Tibial nerve (tissue), 4 donors: ENCODE results near the gene EARS2. TPM values are rescaled to one million over a fixed set of nuclear protein-coding genes. Genes with fewer than 3 reads are reported as not detected.

Experiments used
- DNase-seq, 2 donors: peaks; one replicate each; pipeline ENCODE4 v3.0.0-alpha.2; 2019; ENCODE audit warnings: low spot score in 2 of 2
- H3K27ac ChIP-seq, 4 donors: fragments of 200-600 bp; sonication (generic) in 3 of 4; one replicate each; pipeline ENCODE4 v1.5.1; 2017 to 2019; ENCODE audit warnings: mild to moderate bottlenecking in 1 of 4
- H3K27me3 ChIP-seq, 2 donors: fragments of 200-600 bp; sonication (generic) in 1 of 2; one replicate each; pipeline versions ENCODE4 v1.5.1 to v1.6.0; 2017 to 2019
- H3K36me3 ChIP-seq, 3 donors: fragments of 200-600 bp; sonication (generic); one replicate each; pipeline ENCODE4 v1.5.1; 2018 to 2019
- H3K4me1 ChIP-seq, 4 donors: fragments of 200-600 bp; sonication (generic) in 3 of 4; one replicate each; pipeline ENCODE4 v1.5.1; 2017 to 2019
- H3K4me3 ChIP-seq, 4 donors: fragments of 200-600 bp; sonication (generic) in 3 of 4; one replicate each; pipeline ENCODE4 v1.5.1; 2017 to 2019; ENCODE audit warnings: mild to moderate bottlenecking in 1 of 4, moderate library complexity in 1 of 4
- H3K9me3 ChIP-seq, 4 donors: fragments of 200-600 bp; sonication (generic) in 3 of 4; one replicate each; pipeline ENCODE4 v1.5.1; 2017 to 2019
- EP300 ChIP-seq, 2 donors: sonication (generic); formaldehyde crosslinking; IDR thresholded peaks; one replicate each; pipeline ENCODE4 v1.6.1; 2017; ENCODE audit warnings: antibody characterized with exemption in 2 of 2, mild to moderate bottlenecking in 1 of 2
- POLR2A ChIP-seq, 2 donors: fragments of 450-650 bp; IDR thresholded peaks; one replicate each; pipeline ENCODE4 v1.6.1; 2017; ENCODE audit warnings: antibody characterized with exemption in 2 of 2, mild to moderate bottlenecking in 2 of 2, moderate library complexity in 2 of 2
- WGBS, 2 donors: methylation state at CpG; one replicate each; pipeline ENCODE4 v1.1.5; 2018; 5-methylcytosine and 5-hydroxymethylcytosine counted together
- total RNA-seq, 4 donors: library from RNA; depleted of rRNA; stranded (reverse); fragments of >200 nt; gene quantifications; one replicate each; pipeline ENCODE4 v1.1.0, GENCODE V29; 2016
- TF ChIP-seq, protein P1 (sequence below), 5 experiments: fragments of 200-600 bp in 3 of 5; fragments of 450-650 bp in 2 of 5; sonication (generic) in 3 of 5; IDR thresholded peaks; one replicate each; pipeline ENCODE4 v1.5.1; 2016 to 2019; ENCODE audit warnings: antibody characterized with exemption in 5 of 5, mild to moderate bottlenecking in 3 of 5, moderate library complexity in 2 of 5

The EARS2 gene
- total RNA-seq, 4 donors from 2014 or later = 42.2 to 70.7 (median 57.1) TPM

DNA sequence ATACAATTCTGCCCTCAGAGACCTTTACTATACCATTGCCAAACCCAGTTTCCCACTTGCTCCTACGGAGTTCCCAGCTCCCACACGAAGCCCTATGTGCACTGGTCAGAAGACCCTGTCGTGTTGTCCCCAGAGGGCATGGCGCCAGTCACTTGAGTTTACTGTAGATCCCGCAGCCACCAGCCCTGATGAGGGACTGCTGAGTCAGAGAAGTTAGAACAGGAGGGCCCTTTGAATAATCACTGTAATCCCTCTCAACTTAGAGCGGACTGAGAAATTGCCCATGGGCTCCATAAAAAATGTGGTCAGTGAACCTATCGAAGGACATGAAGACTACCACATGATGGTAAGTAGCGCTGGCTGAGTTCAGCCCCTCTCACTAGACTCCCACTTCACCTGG lies 9.6 kb upstream of the EARS2 start:
- Histone ChIP-seq H3K4me3 (no peak overlapping the region), H3K9me3 (no peaks in the 10 kb centered on the region), H3K4me1 (peaks cover 0 to 3% (median 0%) of the 10 kb centered on the region in 4 donors), H3K27ac (no peak overlapping the region), H3K27me3 (no peaks in the 10 kb centered on the region), H3K36me3 (peaks cover 0 to 100% (median 43%) of the 10 kb centered on the region in 3 donors)
- no peak for DNase-seq
- WGBS, 2 donors = 81 to 89% methylated on average over 8 of the region's 8 CpGs
- TF ChIP-seq EP300 (IDR thresholded peaks at IDR 0.05) (no peak), POLR2A (IDR thresholded peaks at IDR 0.05) (no peak)
- TF ChIP-seq, protein P1, sequence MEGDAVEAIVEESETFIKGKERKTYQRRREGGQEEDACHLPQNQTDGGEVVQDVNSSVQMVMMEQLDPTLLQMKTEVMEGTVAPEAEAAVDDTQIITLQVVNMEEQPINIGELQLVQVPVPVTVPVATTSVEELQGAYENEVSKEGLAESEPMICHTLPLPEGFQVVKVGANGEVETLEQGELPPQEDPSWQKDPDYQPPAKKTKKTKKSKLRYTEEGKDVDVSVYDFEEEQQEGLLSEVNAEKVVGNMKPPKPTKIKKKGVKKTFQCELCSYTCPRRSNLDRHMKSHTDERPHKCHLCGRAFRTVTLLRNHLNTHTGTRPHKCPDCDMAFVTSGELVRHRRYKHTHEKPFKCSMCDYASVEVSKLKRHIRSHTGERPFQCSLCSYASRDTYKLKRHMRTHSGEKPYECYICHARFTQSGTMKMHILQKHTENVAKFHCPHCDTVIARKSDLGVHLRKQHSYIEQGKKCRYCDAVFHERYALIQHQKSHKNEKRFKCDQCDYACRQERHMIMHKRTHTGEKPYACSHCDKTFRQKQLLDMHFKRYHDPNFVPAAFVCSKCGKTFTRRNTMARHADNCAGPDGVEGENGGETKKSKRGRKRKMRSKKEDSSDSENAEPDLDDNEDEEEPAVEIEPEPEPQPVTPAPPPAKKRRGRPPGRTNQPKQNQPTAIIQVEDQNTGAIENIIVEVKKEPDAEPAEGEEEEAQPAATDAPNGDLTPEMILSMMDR (IDR thresholded peaks at IDR 0.05) = no peak

DNA sequence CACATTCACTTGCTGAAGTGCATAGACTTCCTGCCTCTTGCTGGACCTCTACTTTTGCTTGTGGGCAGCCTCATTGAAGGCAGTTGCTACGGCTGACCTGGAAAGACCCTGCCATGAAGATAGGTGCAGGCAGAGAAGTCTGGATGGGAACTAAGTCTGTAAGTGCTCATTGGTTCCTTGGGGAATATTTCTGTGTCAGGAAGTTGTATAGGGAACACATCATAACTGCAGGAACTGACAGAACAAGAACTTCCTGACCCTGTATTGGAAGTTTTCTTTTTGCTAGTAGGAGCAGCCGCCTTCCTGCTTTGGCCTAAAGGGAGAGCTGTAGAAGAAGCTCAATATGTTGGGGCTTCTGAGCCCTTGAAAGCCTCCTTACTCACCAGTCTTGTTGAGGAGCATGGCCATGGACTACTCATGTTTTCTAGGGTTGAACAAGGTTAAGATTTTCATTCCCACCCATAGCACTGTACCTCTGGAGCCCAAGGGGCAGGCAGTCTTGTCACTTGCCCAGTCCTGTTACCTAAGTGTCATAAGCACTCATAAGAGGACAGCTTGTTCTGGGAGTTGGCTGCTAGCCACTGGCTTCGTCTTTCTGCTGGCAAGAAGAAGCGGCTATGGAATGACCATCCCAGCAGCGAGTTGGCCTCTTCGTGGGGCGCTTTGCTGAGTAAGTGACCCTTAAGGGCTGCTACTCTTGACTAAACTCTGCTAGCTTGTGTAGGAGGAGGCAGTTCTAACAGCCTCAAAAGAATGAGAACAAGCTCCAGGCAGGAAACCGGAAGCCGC lies 7.6 kb upstream of the EARS2 start:
- TF ChIP-seq POLR2A (IDR thresholded peaks at IDR 0.05) = no peak
- TF ChIP-seq, protein P1 (IDR thresholded peaks at IDR 0.05) = no peak
- Histone ChIP-seq H3K4me1 (peaks cover 0 to 21% (median 5%) of the 10 kb centered on the region in 4 donors), H3K9me3 (no peaks in the 10 kb centered on the region), H3K36me3 (peaks cover 0 to 100% (median 41%) of the 10 kb centered on the region in 3 donors), H3K27ac (no peak overlapping the region), H3K27me3 (no peaks in the 10 kb centered on the region), H3K4me3 (no peak overlapping the region)
- 84 to 97% methylated on average over 9 of the region's 9 CpGs for WGBS, 2 donors
- no peak for DNase-seq

DNA sequence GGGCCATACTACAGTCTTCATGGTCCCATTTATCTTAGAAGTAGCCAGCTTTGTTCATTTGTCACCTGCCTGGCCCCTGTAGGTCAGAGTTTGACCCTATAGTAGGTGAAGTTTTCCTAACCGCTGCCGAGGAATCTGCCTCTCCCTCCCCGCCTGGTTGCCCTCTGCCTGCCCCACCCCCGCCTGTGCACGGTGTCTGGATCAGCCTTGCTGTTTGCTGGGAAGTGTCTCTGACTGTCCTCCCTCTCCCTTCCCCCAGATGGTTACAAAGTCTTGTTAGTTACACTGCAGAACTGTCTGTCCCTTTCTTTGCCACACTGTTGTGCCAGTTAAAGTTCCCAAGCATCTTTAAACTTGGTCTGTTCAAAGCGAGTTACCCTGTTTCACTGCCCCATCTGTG lies 6.0 kb upstream of the EARS2 start:
- Histone ChIP-seq H3K9me3 (no peaks in the 10 kb centered on the region), H3K27ac (no peak overlapping the region), H3K27me3 (no peaks in the 10 kb centered on the region), H3K4me1 (peaks cover 0 to 37% (median 18%) of the 10 kb centered on the region in 4 donors), H3K36me3 (peaks cover 0 to 90% (median 44%) of the 10 kb centered on the region in 3 donors), H3K4me3 (no peak overlapping the region)
- no peak for DNase-seq
- 91 to 92% methylated on average over 6 of the region's 6 CpGs for WGBS, 2 donors
- TF ChIP-seq EP300 (IDR thresholded peaks at IDR 0.05) = no peak
- TF ChIP-seq, protein P1 (IDR thresholded peaks at IDR 0.05) = no peak

DNA sequence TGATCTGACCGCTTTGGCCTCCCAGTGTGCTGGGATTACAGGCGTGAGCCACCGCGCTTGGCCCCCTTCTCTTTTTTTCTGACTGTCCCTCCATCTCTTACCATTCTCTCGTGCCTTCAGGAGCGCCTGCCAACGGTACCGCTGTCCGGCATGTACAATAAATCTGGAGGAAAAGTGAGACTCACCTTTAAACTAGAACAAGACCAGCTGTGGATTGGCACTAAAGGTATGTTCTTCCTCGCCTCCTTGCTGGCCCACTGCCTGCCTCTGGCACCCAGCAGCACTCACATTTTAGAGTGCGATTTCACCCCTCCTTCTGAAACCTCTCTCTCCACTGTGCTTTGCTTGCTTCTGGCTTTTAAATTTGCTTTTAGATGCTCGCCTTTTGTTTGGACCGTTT lies 5.4 kb upstream of the EARS2 start:
- no peaks in the 10 kb centered on the region for H3K27me3 ChIP-seq
- H3K4me3 ChIP-seq = no peak overlapping the region
- 91 to 94% methylated on average over 13 of the region's 13 CpGs for WGBS, 2 donors
- H3K36me3 ChIP-seq = peaks cover 0 to 83% (median 44%) of the 10 kb centered on the region in 3 donors
- H3K9me3 ChIP-seq = no peaks in the 10 kb centered on the region
- no peak for DNase-seq
- TF ChIP-seq POLR2A (IDR thresholded peaks at IDR 0.05) = no peak
- H3K27ac ChIP-seq = no peak overlapping the region
- peaks cover 0 to 38% (median 19%) of the 10 kb centered on the region in 4 donors for H3K4me1 ChIP-seq

DNA sequence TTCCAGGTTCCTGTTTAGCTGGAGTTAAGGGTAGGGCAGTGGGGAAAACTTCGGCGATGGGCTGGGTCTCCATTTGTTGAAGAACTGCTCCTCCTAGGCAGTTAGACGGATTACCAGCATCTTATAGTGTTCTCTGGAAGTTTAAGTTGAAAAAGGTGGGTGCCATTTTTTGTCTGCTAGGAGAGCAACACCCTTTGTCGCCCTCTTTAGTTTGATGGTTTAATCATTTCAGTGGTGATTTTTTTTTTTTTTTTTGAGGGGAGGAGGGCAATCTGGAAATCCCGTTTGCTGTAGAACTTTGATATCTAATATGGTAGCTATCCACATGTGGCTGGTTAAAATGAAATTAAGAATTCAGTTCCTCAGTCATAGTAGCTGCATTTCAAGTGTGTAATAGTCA lies 4.4 kb upstream of the EARS2 start:
- Histone ChIP-seq H3K27ac (no peak overlapping the region), H3K36me3 (peaks cover 0 to 74% (median 35%) of the 10 kb centered on the region in 3 donors), H3K4me3 (no peak overlapping the region), H3K9me3 (no peaks in the 10 kb centered on the region), H3K27me3 (no peaks in the 10 kb centered on the region), H3K4me1 (peaks cover 0 to 42% (median 20%) of the 10 kb centered on the region in 4 donors)
- no peak for DNase-seq
- 80 to 81% methylated on average over 5 of the region's 5 CpGs for WGBS, 2 donors
- no peak for TF ChIP-seq EP300 (IDR thresholded peaks at IDR 0.05)
- TF ChIP-seq, protein P1 (IDR thresholded peaks at IDR 0.05) = no peak
- TF ChIP-seq POLR2A (IDR thresholded peaks at IDR 0.05) = no peak
